GM13977 (cell line): ENCODE results near the gene FABP3.

Experiments
- DNase-seq: peaks from one replicate; pipeline ENCODE4 v3.0.0; 2012; ENCODE audit warnings: low spot score
- CTCF ChIP-seq: IDR thresholded peaks from 2 replicates; pipeline ENCODE4 v1.5.1; 2012; ENCODE audit warnings: mild to moderate bottlenecking, control low read depth; ENCODE audit not compliant: insufficient read depth; ENCODE audit errors: extremely low read depth, missing control alignments
- in situ Hi-C: fragments of 300-500 bp; cut with MboI; formaldehyde crosslinking; loops from one replicate; pipeline ENCODE4 v1.12.0; 2022; ENCODE audit warnings: low sequenced_read_pairs, low pct_unique_long_range_greater_than_20kb, mixed read lengths, inconsistent platforms; ENCODE audit not compliant: unreplicated experiment

FABP3 gene

GRCh38 chr1:31372751-31373055 lies 173 bp downstream of the FABP3 start:
- in situ Hi-C loops, result no loop called here
- TF ChIP-seq CTCF, result no peak
- no peak for DNase-seq

GRCh38 chr1:31372051-31372450 lies 825 bp downstream of the FABP3 start:
- no peak for DNase-seq
- TF ChIP-seq CTCF, result no peak
- in situ Hi-C loops, result no loop called here

- in situ Hi-C loops, result no loop called here
- TF ChIP-seq CTCF, result no peak
- DNase-seq, result no peak
Measured at GRCh38 chr1:31371121-31371959, 1.5 kb downstream of the FABP3 start.

- TF ChIP-seq CTCF, result no peak
- in situ Hi-C loops, result no loop called here
Measured at GRCh38 chr1:31370565-31370964, 2.3 kb downstream of the FABP3 start.

GRCh38 chr1:31370021-31370420 lies 2.9 kb downstream of the FABP3 start:
- no peak for DNase-seq
- TF ChIP-seq CTCF, result no peak
- in situ Hi-C loops, result no loop called here

More at GRCh38 chr1:31370565-31370964, 2.3 kb downstream of the FABP3 start:
- no peak for DNase-seq

- DNase-seq, result no peak
- TF ChIP-seq CTCF, result no peak
- in situ Hi-C loops, result no loop called here
Measured at GRCh38 chr1:31368611-31369107, 4.2 kb downstream of the FABP3 start.

- no peak for DNase-seq
- in situ Hi-C loops, result no loop called here
- TF ChIP-seq CTCF, result no peak
Measured at GRCh38 chr1:31366796-31367195, 6.1 kb downstream of the FABP3 start.
